IMR-90 (cell line): ENCODE measurements around the gene METTL24.

Experiments
- FOS ChIP-seq: fragments of 150-350 bp; IDR thresholded peaks from 2 replicates; pipeline ENCODE4 v1.6.1; 2016; ENCODE audit warnings: low read depth, low read length
- POLR2A ChIP-seq: IDR thresholded peaks from 2 replicates; pipeline ENCODE4 v1.6.1; 2012; ENCODE audit warnings: mild to moderate bottlenecking, low read depth, low read length
- TF ChIP-seq, protein P1 (sequence below): conservative IDR thresholded peaks from 2 replicates; pipeline ENCODE4 v1.5.1; 2012; ENCODE audit warnings: mild to moderate bottlenecking, low read depth, low read length, improper control_type of control experiment

DNA sequence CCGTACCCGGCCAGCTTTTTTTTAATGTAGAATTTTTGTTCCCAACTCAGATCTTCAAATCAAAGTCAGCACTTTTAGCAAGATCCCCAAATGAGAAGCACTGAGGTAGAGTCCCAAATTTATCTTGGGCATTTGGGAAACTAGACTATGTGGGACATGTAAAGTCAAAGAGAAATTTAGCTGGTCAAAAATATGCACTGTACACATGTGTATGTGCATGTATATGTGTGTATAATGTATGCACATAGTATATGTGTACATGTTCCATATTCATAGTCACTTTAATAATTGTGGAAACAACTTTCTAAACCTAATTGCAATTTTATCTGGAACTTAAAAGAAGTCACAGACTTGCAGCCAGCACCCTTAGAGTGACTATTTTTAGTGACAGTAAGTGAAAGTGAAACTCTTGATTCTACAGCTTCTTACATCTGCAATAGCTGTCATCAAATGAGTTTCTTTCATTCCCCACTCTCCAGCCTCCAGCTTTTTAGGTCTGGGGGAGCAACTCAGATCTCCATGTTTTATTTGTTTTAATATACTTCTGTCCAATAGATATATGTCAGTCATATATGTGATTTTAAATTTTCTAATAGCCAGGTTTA lies 124.3 kb downstream of the METTL24 start:
- TF ChIP-seq POLR2A (no peak), FOS (no peak)
- TF ChIP-seq, protein P1, sequence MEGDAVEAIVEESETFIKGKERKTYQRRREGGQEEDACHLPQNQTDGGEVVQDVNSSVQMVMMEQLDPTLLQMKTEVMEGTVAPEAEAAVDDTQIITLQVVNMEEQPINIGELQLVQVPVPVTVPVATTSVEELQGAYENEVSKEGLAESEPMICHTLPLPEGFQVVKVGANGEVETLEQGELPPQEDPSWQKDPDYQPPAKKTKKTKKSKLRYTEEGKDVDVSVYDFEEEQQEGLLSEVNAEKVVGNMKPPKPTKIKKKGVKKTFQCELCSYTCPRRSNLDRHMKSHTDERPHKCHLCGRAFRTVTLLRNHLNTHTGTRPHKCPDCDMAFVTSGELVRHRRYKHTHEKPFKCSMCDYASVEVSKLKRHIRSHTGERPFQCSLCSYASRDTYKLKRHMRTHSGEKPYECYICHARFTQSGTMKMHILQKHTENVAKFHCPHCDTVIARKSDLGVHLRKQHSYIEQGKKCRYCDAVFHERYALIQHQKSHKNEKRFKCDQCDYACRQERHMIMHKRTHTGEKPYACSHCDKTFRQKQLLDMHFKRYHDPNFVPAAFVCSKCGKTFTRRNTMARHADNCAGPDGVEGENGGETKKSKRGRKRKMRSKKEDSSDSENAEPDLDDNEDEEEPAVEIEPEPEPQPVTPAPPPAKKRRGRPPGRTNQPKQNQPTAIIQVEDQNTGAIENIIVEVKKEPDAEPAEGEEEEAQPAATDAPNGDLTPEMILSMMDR = no peak
